CD14-positive monocyte (primary cell): ENCODE measurements around the gene CNTRL. TPM values are rescaled to one million over a fixed set of nuclear protein-coding genes. Genes with fewer than 3 reads are reported as not detected.

Source experiments
- DNase-seq, 3 donors: peaks; one replicate each; pipeline ENCODE4 v3.0.0-alpha.2; 2011 to 2022
- H2AFZ ChIP-seq: 2 replicates; pipeline ENCODE4 v1.6.0; 2012; ENCODE audit warnings: mild to moderate bottlenecking, low read depth, low read length, inconsistent platforms; ENCODE audit not compliant: insufficient read depth, poor library complexity, severe bottlenecking
- H3K27ac ChIP-seq, 2 donors: 1 replicate in 1 of 2; 2 replicates in 1 of 2; pipeline ENCODE4 v1.5.1; 2012 to 2013; ENCODE audit warnings: low read length in 2 of 2, control low read depth in 1 of 2, inconsistent platforms in 1 of 2, low read depth in 1 of 2, mild to moderate bottlenecking in 1 of 2
- H3K27me3 ChIP-seq, 2 donors: one replicate each; pipeline versions ENCODE4 v1.6.0 to v1.6.1; 2011 to 2013; ENCODE audit warnings: low read length in 2 of 2; ENCODE audit not compliant: control insufficient read depth in 2 of 2, insufficient read depth in 2 of 2
- H3K36me3 ChIP-seq, 2 donors: replicated peaks in 1 of 2; 1 replicate in 1 of 2; 2 replicates in 1 of 2; pipeline versions ENCODE4 v1.5.1 to v1.6.1; 2012 to 2013; ENCODE audit warnings: low read length in 2 of 2, control low read depth in 1 of 2, inconsistent platforms in 1 of 2, mild to moderate bottlenecking in 1 of 2; ENCODE audit not compliant: insufficient read depth in 2 of 2, control insufficient read depth in 1 of 2
- H3K4me1 ChIP-seq, 2 donors: 1 replicate in 1 of 2; 2 replicates in 1 of 2; pipeline versions ENCODE4 v1.5.1 to v1.6.1; 2012 to 2013; ENCODE audit warnings: low read length in 2 of 2, control low read depth in 1 of 2, inconsistent platforms in 1 of 2, mild to moderate bottlenecking in 1 of 2, moderate library complexity in 1 of 2; ENCODE audit not compliant: insufficient read depth in 2 of 2, control insufficient read depth in 1 of 2
- H3K4me2 ChIP-seq: replicated peaks from 2 replicates; pipeline ENCODE3; 2012; ENCODE audit warnings: low read length, moderate library complexity, mild to moderate bottlenecking; ENCODE audit not compliant: poor library complexity, severe bottlenecking; ENCODE audit errors: extremely low read depth
- H3K4me3 ChIP-seq, 3 experiments: fragments of 200-600 bp in 1 of 3; sonication (generic) in 1 of 3; replicated peaks in 1 of 3; 1 replicate in 2 of 3; 2 replicates in 1 of 3; pipeline ENCODE4 v1.5.1; 2011 to 2013; ENCODE audit warnings: low read length in 3 of 3, mild to moderate bottlenecking in 3 of 3, control low read depth in 2 of 3, low read depth in 2 of 3, inconsistent platforms in 1 of 3, moderate library complexity in 1 of 3
- H3K79me2 ChIP-seq: 2 replicates; pipeline ENCODE4 v1.6.0; 2012; ENCODE audit warnings: mild to moderate bottlenecking, control low read depth, inconsistent platforms, low read length, moderate library complexity; ENCODE audit not compliant: insufficient read depth
- H3K9ac ChIP-seq: 2 replicates; pipeline ENCODE4 v1.6.0; 2017; ENCODE audit warnings: low read length, mild to moderate bottlenecking; ENCODE audit not compliant: insufficient read depth, poor library complexity, severe bottlenecking
- H3K9me3 ChIP-seq, 2 donors: replicated peaks in 1 of 2; 1 replicate in 1 of 2; 2 replicates in 1 of 2; pipeline versions ENCODE4 v1.5.1 to v1.6.1; 2012 to 2013; ENCODE audit warnings: low read length in 2 of 2, control low read depth in 1 of 2; ENCODE audit not compliant: control insufficient read depth in 1 of 2, insufficient read depth in 1 of 2
- H4K20me1 ChIP-seq: 2 replicates; pipeline ENCODE4 v1.6.0; 2012; ENCODE audit warnings: mild to moderate bottlenecking, low read length, control low read depth, moderate library complexity; ENCODE audit not compliant: insufficient read depth
- H3K27ac Mint-ChIP-seq, 7 donors: one replicate each; pipeline ENCODE4 v1.8.0; 2020; ENCODE audit warnings: mild to moderate bottlenecking in 7 of 7, mixed read lengths in 7 of 7, moderate library complexity in 6 of 7, inconsistent platforms in 2 of 7
- H3K27me3 Mint-ChIP-seq, 3 donors: one replicate each; pipeline ENCODE4 v1.8.0; 2021 to 2022; ENCODE audit warnings: low read depth in 3 of 3, mild to moderate bottlenecking in 3 of 3, mixed read lengths in 3 of 3, moderate library complexity in 3 of 3, inconsistent platforms in 1 of 3
- H3K36me3 Mint-ChIP-seq, 2 donors: one replicate each; pipeline ENCODE4 v1.8.0; 2020; ENCODE audit warnings: mixed read lengths in 2 of 2, inconsistent platforms in 1 of 2, mild to moderate bottlenecking in 1 of 2
- H3K4me1 Mint-ChIP-seq: one replicate; pipeline ENCODE4 v1.8.0; 2020; ENCODE audit warnings: mild to moderate bottlenecking, mixed read lengths
- H3K4me3 Mint-ChIP-seq, 2 donors: one replicate each; pipeline ENCODE4 v1.8.0; 2020; ENCODE audit warnings: mild to moderate bottlenecking in 2 of 2, mixed read lengths in 2 of 2, moderate library complexity in 1 of 2
- H3K9me3 Mint-ChIP-seq, 7 donors: one replicate each; pipeline ENCODE4 v1.8.0; 2020 to 2022; ENCODE audit warnings: mixed read lengths in 7 of 7, mild to moderate bottlenecking in 6 of 7, moderate library complexity in 6 of 7, inconsistent platforms in 2 of 7
- CTCF ChIP-seq: fragments of 200-600 bp; IDR thresholded peaks from one replicate; pipeline ENCODE4 v1.8.0; 2022; ENCODE audit warnings: antibody characterized with exemption, mild to moderate bottlenecking
- WGBS: methylation state at CpG from one replicate; pipeline ENCODE4 v1.1.5; 2013; ENCODE audit warnings: missing lambda C conversion rate; ENCODE audit not compliant: insufficient coverage; 5-methylcytosine and 5-hydroxymethylcytosine counted together
- intact Hi-C, 2 donors: fragments of 100-400 bp; cut with micrococcal nuclease; formaldehyde crosslinking; loops; one replicate each; pipeline versions ENCODE4 v1.15.0 to v1.15.1; 2023
- polyA plus RNA-seq, 3 donors: library from polyadenylated mRNA; depleted of rRNA in 1 of 3; unstranded in 2 of 3; stranded (reverse) in 1 of 3; fragments of 300-500 nt in 2 of 3; fragments of >200 nt in 1 of 3; fragmentation: Illumina TruSeq in 2 of 3; gene quantifications; 1 replicate in 2 of 3; 2 replicates in 1 of 3; pipeline ENCODE4 v1.2.3, GENCODE V29; 2012 to 2021

The CNTRL gene
- polyA plus RNA-seq, 3 donors = 3.9 to 26.8 (median 4.8) TPM

DNA sequence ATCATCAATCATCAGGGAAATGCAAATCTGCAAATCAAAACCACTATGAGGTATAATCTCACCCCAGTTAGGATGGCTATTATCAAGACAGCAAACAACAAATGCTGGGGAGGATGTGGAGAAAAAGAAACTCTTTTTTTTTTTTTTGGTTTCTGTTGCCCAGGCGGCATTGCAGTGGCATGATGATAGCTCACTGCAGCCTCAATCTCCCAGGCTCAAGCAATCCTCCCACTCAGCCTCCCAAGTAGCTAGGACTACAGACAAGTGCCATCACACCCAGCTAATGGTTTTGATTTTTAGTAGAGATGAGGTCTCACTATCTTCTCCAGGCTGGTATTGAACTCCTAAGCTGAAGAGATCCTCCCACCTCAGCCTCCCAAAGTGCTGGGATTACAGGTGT is 5.4 kb upstream of the CNTRL start:
- H3K36me3 ChIP-seq = no peaks in the 10 kb centered on the region
- H3K4me1 ChIP-seq = peaks cover 34 to 36% of the 10 kb centered on the region in 2 donors
- H3K27me3 ChIP-seq = no peaks in the 10 kb centered on the region
- Mint-ChIP-seq H3K9me3 (peaks cover 0 to 6% (median 3%) of the 10 kb centered on the region in 7 donors), H3K27ac (peak overlapping the region in 2 of 7 donors; percentile 19 to 50), H3K4me3 (no peak overlapping the region), H3K36me3 (peaks cover 2 to 8% of the 10 kb centered on the region in 2 donors), H3K27me3 (peaks cover 0 to 4% (median 0%) of the 10 kb centered on the region in 3 donors), H3K4me1 (peaks cover 38% of the 10 kb centered on the region)
- H4K20me1 ChIP-seq = no peaks in the 10 kb centered on the region
- intact Hi-C loops = loop anchor here in 1 of 2 donors (10.0 kb wide), 1 partner anchor 325 kb away; no protein-coding TSS in a partner anchor
- no peak overlapping the region for H3K9ac ChIP-seq
- peaks cover 42% of the 10 kb centered on the region for H3K79me2 ChIP-seq
- no peak overlapping the region for H3K4me3 ChIP-seq
- H3K9me3 ChIP-seq = no peaks in the 10 kb centered on the region
- no peak for DNase-seq
- no peak overlapping the region for H3K4me2 ChIP-seq
- no peak overlapping the region for H3K27ac ChIP-seq
- WGBS = no CpG with 5 or more reads among the region's 1 CpG
- no peak for TF ChIP-seq CTCF
- no peak overlapping the region for H2AFZ ChIP-seq

- Histone ChIP-seq H3K4me1 (peaks cover 44 to 47% of the 10 kb centered on the region in 2 donors), H3K4me2 (peak overlapping the region; percentile 76), H3K9ac (peak overlapping the region; percentile 83), H3K27me3 (no peaks in the 10 kb centered on the region), H3K9me3 (no peaks in the 10 kb centered on the region), H3K79me2 (peaks cover 62% of the 10 kb centered on the region), H4K20me1 (peaks cover 3% of the 10 kb centered on the region), H2AFZ (peak overlapping the region; percentile 87), H3K4me3 (peak overlapping the region; percentile 62 to 98 (median 85)), H3K27ac (peak overlapping the region; percentile 86 to 97), H3K36me3 (no peaks in the 10 kb centered on the region)
- no peak for TF ChIP-seq CTCF
- Mint-ChIP-seq H3K27ac (peak overlapping the region; percentile 92 to 99 (median 97)), H3K4me1 (peaks cover 50% of the 10 kb centered on the region), H3K27me3 (peaks cover 0 to 4% (median 0%) of the 10 kb centered on the region in 3 donors), H3K4me3 (peak overlapping the region; percentile 97 to 99), H3K9me3 (peaks cover 0 to 6% (median 3%) of the 10 kb centered on the region in 7 donors), H3K36me3 (peaks cover 2 to 8% of the 10 kb centered on the region in 2 donors)
- peak in 2 of 3 donors; percentile 22 to 29 for DNase-seq
- intact Hi-C loops = loop anchor here in 1 of 2 donors (5.0 kb wide), 1 partner anchor 319 kb away; no protein-coding TSS in a partner anchor
- no CpG with 5 or more reads among the region's 2 CpGs for WGBS
Observed at GRCh38 chr9:121071370-121071755, 3.4 kb upstream of the CNTRL start.
